ENCODE measurements around the gene DYNC1I1. TPM values are rescaled to one million over a fixed set of nuclear protein-coding genes. Genes with fewer than 3 reads are reported as not detected.

The DYNC1I1 gene
- total and polyA plus RNA-seq, 2 experiments from 2014 or later = 1.4 to 4.1 TPM

DNA sequence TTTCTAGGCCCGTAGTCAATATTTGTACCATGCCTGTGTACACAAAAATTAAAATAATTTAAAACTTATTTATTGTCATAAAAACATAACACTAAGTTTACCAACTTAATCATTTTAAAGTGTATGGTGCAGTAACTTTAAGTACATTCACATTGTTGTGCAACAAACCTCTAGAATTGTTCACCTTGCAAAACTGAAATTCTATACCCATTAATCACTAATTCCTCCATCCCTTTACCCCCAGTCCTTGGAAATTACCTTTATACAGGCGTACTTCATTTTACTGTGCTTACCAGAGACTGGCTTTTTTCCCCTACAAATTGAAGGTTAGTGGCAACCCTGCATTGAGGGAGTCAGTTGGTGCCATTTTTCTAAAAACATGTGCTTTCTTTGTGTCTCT is 6.3 kb upstream of the DYNC1I1 start (continued):
- TF ChIP-seq, protein P1, sequence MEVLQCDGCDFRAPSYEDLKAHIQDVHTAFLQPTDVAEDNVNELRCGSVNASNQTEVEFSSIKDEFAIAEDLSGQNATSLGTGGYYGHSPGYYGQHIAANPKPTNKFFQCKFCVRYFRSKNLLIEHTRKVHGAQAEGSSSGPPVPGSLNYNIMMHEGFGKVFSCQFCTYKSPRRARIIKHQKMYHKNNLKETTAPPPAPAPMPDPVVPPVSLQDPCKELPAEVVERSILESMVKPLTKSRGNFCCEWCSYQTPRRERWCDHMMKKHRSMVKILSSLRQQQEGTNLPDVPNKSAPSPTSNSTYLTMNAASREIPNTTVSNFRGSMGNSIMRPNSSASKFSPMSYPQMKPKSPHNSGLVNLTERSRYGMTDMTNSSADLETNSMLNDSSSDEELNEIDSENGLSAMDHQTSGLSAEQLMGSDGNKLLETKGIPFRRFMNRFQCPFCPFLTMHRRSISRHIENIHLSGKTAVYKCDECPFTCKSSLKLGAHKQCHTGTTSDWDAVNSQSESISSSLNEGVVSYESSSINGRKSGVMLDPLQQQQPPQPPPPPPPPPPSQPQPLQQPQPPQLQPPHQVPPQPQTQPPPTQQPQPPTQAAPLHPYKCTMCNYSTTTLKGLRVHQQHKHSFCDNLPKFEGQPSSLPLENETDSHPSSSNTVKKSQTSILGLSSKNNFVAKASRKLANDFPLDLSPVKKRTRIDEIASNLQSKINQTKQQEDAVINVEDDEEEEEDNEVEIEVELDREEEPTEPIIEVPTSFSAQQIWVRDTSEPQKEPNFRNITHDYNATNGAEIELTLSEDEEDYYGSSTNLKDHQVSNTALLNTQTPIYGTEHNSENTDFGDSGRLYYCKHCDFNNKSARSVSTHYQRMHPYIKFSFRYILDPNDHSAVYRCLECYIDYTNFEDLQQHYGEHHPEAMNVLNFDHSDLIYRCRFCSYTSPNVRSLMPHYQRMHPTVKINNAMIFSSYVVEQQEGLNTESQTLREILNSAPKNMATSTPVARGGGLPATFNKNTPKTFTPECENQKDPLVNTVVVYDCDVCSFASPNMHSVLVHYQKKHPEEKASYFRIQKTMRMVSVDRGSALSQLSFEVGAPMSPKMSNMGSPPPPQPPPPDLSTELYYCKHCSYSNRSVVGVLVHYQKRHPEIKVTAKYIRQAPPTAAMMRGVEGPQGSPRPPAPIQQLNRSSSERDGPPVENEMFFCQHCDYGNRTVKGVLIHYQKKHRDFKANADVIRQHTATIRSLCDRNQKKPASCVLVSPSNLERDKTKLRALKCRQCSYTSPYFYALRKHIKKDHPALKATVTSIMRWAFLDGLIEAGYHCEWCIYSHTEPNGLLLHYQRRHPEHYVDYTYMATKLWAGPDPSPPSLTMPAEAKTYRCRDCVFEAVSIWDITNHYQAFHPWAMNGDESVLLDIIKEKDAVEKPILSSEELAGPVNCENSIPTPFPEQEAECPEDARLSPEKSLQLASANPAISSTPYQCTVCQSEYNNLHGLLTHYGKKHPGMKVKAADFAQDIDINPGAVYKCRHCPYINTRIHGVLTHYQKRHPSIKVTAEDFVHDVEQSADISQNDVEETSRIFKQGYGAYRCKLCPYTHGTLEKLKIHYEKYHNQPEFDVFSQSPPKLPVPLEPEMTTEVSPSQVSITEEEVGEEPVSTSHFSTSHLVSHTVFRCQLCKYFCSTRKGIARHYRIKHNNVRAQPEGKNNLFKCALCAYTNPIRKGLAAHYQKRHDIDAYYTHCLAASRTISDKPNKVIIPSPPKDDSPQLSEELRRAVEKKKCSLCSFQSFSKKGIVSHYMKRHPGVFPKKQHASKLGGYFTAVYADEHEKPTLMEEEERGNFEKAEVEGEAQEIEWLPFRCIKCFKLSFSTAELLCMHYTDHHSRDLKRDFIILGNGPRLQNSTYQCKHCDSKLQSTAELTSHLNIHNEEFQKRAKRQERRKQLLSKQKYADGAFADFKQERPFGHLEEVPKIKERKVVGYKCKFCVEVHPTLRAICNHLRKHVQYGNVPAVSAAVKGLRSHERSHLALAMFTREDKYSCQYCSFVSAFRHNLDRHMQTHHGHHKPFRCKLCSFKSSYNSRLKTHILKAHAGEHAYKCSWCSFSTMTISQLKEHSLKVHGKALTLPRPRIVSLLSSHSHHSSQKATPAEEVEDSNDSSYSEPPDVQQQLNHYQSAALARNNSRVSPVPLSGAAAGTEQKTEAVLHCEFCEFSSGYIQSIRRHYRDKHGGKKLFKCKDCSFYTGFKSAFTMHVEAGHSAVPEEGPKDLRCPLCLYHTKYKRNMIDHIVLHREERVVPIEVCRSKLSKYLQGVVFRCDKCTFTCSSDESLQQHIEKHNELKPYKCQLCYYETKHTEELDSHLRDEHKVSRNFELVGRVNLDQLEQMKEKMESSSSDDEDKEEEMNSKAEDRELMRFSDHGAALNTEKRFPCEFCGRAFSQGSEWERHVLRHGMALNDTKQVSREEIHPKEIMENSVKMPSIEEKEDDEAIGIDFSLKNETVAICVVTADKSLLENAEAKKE (CRISPR knock-in tag; IDR thresholded peaks at IDR 0.05) = no peak
- TF ChIP-seq POLR2AphosphoS5 (IDR thresholded peaks at IDR 0.05; ENCODE audit: low read depth) (no peak), STAT1 (IDR thresholded peaks at IDR 0.05; ENCODE audit: unreplicated experiment) (no peak), NANOG (IDR thresholded peaks at IDR 0.05; ENCODE audit: borderline replicate concordance) (no peak)

DNA sequence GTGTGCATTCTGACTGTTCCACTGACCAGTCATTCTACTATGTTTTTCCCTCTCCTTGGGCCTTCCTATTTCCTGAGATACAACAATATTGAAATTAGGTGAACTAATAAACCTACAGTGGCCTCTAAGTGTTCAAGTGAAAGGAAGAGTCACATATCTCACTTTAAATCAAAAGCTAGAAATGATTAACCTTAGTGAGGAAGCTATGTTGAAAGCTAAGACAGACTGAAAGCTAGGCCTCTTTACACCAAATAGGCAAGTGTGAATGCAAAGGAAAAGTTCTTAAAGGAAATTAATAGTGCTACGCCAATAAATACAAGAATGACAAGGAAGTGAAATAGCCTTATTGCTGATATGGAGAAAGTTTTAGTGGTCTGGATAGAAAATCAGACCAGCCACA is 5.7 kb upstream of the DYNC1I1 start:
- Histone ChIP-seq H4K20me1 (replicated peaks; ENCODE audit: insufficient read depth) (no peaks in the 10 kb centered on the region), H3K36me3 (ENCODE audit: insufficient read depth) (no peaks in the 10 kb centered on the region), H3K4me3 (no peak overlapping the region), H3K79me2 (replicated peaks; ENCODE audit: insufficient read depth) (no peaks in the 10 kb centered on the region), H3F3A (replicated peaks; ENCODE audit: low read depth) (no peaks in the 10 kb centered on the region), H3K27me3 (ENCODE audit: insufficient read depth) (peaks cover 4% of the 10 kb centered on the region; the same call in 1 of the 2 replicates), H3K4me1 (ENCODE audit: insufficient read depth) (no peaks in the 10 kb centered on the region), H3K9me2 (ENCODE audit: insufficient read depth) (no peaks in the 10 kb centered on the region), H2AFZ (no peak overlapping the region), H3K27ac (ENCODE audit: low read depth) (no peak overlapping the region), H3K4me2 (no peak overlapping the region)
- no peaks in the 10 kb centered on the region for H3K9me3 Mint-ChIP-seq
- H3K4me3 Mint-ChIP-seq = no peak overlapping the region
- no peak overlapping the region for H3K27ac Mint-ChIP-seq
- no peaks in the 10 kb centered on the region for H3K4me1 Mint-ChIP-seq
- no peak for DNase-seq (ENCODE audit: low spot score)
- ATAC-seq = no peak
- no peaks in the 10 kb centered on the region for H3K36me3 Mint-ChIP-seq (ENCODE audit: low read depth)
- peaks cover 3% of the 10 kb centered on the region for H3K27me3 Mint-ChIP-seq (ENCODE audit: insufficient read depth, low read depth, poor library complexity)
- TF ChIP-seq NANOG (IDR thresholded peaks at IDR 0.05; ENCODE audit: borderline replicate concordance) = no peak
- TF ChIP-seq EZH2 (IDR thresholded peaks at IDR 0.05; ENCODE audit: low read depth, unreplicated experiment) = no peak
- no peak for TF ChIP-seq ZNF331 (CRISPR knock-in tag; IDR thresholded peaks at IDR 0.05; ENCODE audit: low read depth)
- TF ChIP-seq EZH2phosphoT487 (IDR thresholded peaks at IDR 0.05; ENCODE audit: unreplicated experiment) = no peak
- TF ChIP-seq, protein P2, sequence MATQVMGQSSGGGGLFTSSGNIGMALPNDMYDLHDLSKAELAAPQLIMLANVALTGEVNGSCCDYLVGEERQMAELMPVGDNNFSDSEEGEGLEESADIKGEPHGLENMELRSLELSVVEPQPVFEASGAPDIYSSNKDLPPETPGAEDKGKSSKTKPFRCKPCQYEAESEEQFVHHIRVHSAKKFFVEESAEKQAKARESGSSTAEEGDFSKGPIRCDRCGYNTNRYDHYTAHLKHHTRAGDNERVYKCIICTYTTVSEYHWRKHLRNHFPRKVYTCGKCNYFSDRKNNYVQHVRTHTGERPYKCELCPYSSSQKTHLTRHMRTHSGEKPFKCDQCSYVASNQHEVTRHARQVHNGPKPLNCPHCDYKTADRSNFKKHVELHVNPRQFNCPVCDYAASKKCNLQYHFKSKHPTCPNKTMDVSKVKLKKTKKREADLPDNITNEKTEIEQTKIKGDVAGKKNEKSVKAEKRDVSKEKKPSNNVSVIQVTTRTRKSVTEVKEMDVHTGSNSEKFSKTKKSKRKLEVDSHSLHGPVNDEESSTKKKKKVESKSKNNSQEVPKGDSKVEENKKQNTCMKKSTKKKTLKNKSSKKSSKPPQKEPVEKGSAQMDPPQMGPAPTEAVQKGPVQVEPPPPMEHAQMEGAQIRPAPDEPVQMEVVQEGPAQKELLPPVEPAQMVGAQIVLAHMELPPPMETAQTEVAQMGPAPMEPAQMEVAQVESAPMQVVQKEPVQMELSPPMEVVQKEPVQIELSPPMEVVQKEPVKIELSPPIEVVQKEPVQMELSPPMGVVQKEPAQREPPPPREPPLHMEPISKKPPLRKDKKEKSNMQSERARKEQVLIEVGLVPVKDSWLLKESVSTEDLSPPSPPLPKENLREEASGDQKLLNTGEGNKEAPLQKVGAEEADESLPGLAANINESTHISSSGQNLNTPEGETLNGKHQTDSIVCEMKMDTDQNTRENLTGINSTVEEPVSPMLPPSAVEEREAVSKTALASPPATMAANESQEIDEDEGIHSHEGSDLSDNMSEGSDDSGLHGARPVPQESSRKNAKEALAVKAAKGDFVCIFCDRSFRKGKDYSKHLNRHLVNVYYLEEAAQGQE (IDR thresholded peaks at IDR 0.05; ENCODE audit: unreplicated experiment) = no peak
- no peak for TF ChIP-seq JUNB (IDR thresholded peaks at IDR 0.05; ENCODE audit: unreplicated experiment)
- TF ChIP-seq POLR2AphosphoS5 (IDR thresholded peaks at IDR 0.05; ENCODE audit: low read depth) = no peak
- TF ChIP-seq, protein P3, sequence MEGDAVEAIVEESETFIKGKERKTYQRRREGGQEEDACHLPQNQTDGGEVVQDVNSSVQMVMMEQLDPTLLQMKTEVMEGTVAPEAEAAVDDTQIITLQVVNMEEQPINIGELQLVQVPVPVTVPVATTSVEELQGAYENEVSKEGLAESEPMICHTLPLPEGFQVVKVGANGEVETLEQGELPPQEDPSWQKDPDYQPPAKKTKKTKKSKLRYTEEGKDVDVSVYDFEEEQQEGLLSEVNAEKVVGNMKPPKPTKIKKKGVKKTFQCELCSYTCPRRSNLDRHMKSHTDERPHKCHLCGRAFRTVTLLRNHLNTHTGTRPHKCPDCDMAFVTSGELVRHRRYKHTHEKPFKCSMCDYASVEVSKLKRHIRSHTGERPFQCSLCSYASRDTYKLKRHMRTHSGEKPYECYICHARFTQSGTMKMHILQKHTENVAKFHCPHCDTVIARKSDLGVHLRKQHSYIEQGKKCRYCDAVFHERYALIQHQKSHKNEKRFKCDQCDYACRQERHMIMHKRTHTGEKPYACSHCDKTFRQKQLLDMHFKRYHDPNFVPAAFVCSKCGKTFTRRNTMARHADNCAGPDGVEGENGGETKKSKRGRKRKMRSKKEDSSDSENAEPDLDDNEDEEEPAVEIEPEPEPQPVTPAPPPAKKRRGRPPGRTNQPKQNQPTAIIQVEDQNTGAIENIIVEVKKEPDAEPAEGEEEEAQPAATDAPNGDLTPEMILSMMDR (conservative IDR thresholded peaks at IDR 0.05; ENCODE audit: low read depth in 2 of 2) = no peak
- no peak for TF ChIP-seq STAT1 (IDR thresholded peaks at IDR 0.05; ENCODE audit: unreplicated experiment)
- TF ChIP-seq, protein P4, sequence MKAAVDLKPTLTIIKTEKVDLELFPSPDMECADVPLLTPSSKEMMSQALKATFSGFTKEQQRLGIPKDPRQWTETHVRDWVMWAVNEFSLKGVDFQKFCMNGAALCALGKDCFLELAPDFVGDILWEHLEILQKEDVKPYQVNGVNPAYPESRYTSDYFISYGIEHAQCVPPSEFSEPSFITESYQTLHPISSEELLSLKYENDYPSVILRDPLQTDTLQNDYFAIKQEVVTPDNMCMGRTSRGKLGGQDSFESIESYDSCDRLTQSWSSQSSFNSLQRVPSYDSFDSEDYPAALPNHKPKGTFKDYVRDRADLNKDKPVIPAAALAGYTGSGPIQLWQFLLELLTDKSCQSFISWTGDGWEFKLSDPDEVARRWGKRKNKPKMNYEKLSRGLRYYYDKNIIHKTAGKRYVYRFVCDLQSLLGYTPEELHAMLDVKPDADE (IDR thresholded peaks at IDR 0.05) = no peak
- no peak for TF ChIP-seq ZNF114 (CRISPR knock-in tag; IDR thresholded peaks at IDR 0.05)

Measured in GM23338 (cell line).